ENCODE data around the gene BTBD9.

GRCh38 chr6:38543022-38543421, 96.7 kb downstream of the BTBD9 start:
- TF ChIP-seq CTCF (IDR thresholded peaks at IDR 0.05) (no peak), POLR2A (IDR thresholded peaks at IDR 0.05) (no peak)
